ENCODE results near the gene MAST2.
A peak's percentile ranks its signal among the peaks of the same experiment; 100 is the strongest.

MAST2 gene

GRCh38 chr1:46013581-46013980 is 210.2 kb downstream of the MAST2 start:
- DNase-seq (ENCODE audit: low read depth in 2 of 3, low spot score in 1 of 3) = no peak

GRCh38 chr1:46017876-46018503 is 214.6 kb downstream of the MAST2 start:
- DNase-seq (ENCODE audit: low read depth in 2 of 3, low spot score in 1 of 3) = no peak

DNA sequence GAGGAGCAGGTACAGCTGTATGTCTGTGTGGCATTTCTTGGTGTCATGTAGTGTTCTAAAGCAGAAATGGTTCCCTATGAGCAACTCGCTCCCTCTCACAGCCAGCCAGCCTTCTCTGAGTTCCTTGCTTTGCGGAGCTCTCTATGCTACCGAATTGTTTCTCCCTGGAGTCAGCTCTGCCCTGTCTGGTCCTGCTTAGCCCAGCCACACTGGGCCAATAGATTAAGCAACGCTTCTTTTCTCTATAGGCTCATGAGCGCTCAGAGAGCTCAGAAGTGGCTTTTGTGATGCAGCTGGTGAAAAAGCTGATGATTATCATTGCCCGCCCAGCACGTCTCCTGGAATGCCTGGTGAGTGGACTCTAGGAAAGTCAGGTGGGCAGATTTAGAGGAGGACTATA is 215.9 kb downstream of the MAST2 start:
- no peak for DNase-seq (ENCODE audit: low read depth in 2 of 3, low spot score in 1 of 3)

DNA sequence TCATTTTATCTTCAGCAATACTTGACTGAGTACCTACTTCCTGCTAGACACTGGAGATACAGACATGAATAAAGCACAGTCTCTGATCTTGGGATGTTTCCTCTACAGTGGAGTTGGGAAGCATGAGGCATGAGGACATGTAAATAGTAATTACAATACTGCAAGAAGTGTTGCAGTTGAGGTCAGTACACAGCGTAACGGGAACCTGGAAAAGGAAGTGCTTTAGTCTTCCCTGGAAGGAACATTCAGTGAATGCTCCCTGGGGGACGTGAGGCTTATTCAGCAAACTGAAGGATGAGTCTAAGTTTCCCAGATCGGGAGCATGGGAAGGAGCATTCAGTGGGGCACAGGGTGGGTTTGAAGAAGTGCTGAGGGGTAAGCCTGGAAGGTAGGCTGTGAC is 216.6 kb downstream of the MAST2 start:
- no peak for DNase-seq (ENCODE audit: low read depth in 2 of 3, low spot score in 1 of 3)

GRCh38 chr1:46021046-46021996 is 217.9 kb downstream of the MAST2 start:
- DNase-seq (ENCODE audit: low read depth in 2 of 3, low spot score in 1 of 3) = no peak

- DNase-seq (ENCODE audit: low read depth in 2 of 3, low spot score in 1 of 3) = no peak
These were observed 223.1 kb downstream of the MAST2 start for GRCh38 chr1:46026531-46026930.

GRCh38 chr1:46027788-46028573 is 224.6 kb downstream of the MAST2 start:
- DNase-seq (ENCODE audit: low read depth in 2 of 3, low spot score in 1 of 3) = no peak

- DNase-seq (ENCODE audit: low read depth in 2 of 3, low spot score in 1 of 3) = no peak
These were observed 226.9 kb downstream of the MAST2 start for GRCh38 chr1:46030074-46030870.

GRCh38 chr1:46030876-46031660 is 227.7 kb downstream of the MAST2 start:
- no peak for DNase-seq (ENCODE audit: low read depth in 2 of 3, low spot score in 1 of 3)

DNA sequence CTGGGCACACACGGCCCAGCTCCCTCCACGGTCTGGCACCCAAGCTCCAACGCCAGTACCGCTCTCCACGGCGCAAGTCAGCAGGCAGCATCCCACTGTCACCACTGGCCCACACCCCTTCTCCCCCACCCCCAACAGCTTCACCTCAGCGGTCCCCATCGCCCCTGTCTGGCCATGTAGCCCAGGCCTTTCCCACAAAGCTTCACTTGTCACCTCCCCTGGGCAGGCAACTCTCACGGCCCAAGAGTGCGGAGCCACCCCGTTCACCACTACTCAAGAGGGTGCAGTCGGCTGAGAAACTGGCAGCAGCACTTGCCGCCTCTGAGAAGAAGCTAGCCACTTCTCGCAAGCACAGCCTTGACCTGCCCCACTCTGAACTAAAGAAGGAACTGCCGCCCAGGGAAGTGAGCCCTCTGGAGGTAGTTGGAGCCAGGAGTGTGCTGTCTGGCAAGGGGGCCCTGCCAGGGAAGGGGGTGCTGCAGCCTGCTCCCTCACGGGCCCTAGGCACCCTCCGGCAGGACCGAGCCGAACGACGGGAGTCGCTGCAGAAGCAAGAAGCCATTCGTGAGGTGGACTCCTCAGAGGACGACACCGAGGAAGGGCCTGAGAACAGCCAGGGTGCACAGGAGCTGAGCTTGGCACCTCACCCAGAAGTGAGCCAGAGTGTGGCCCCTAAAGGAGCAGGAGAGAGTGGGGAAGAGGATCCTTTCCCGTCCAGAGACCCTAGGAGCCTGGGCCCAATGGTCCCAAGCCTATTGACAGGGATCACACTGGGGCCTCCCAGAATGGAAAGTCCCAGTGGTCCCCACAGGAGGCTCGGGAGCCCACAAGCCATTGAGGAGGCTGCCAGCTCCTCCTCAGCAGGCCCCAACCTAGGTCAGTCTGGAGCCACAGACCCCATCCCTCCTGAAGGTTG is 231.4 kb downstream of the MAST2 start:
- DNase-seq (ENCODE audit: low read depth in 2 of 3, low spot score in 1 of 3) = no peak

DNA sequence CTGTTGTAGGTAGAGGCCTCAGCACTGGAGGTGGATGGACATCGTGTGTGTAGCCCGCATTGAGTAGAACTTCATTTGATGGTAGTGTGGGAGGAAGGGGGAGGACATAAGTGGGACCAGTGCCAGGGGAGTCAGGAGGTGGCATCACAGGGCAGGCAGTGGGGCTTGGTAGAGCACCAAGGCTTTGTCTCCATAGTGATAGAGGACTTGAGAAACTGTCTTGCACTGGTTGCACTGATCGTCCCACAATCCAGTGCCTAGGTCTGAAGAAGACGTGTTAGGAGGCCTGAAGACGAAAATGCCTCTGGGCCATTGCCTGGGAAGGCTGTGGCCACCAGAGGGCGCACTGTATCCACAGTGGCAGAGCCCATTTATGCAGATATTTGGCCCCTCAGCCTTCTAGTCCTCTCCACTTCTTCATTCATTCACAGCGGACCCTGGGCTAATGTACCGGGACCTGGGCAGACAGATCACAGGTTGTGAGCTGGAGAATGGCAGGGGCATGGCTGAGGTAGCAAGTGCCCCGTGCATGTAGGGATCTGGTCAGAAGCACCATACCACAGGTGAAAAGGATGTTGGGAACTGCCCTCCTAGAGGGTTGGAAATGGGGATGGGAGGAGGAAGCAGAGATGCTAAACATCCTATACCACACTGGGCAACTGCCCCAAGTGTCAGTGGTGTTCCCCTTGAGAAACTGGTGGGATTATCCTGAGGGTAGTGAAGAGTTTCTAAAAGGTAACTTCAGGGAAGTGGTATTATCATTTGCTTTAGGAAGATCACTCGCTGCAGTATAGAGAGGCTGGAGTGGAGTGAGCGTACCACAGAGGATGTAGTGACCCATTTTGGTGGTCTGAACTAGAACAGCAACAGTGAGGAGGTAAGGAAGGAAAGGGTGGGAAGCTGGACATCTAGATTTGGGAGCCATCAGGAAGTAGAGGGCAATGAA is 233.8 kb downstream of the MAST2 start:
- peak; percentile 66 to 83 (median 77) for DNase-seq (ENCODE audit: low read depth in 2 of 3, low spot score in 1 of 3)

DNA sequence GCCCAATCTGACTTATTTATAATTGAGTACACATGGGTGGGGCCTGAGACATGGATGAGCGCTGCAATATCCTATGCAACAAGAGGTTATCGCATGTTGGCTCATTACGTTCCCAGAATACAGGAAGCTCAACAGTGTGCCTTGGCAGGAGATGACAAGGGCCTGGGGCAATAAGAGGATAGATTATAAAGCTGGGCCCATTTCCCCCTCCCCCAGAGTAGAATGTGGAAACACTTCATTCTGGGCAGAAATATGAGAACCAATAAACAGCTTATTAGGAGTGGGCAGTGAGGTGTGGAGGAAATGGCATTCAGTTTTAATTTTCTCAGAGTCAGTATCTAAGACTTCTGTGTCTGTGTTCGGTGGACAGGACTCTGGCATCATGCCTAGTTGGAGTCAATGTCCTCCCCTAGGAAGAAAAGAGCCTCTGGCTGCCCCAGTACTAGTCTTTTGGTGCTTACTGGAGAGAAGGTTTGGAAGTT is 236.2 kb downstream of the MAST2 start:
- DNase-seq (ENCODE audit: low read depth in 2 of 3, low spot score in 1 of 3) = no peak

DNA sequence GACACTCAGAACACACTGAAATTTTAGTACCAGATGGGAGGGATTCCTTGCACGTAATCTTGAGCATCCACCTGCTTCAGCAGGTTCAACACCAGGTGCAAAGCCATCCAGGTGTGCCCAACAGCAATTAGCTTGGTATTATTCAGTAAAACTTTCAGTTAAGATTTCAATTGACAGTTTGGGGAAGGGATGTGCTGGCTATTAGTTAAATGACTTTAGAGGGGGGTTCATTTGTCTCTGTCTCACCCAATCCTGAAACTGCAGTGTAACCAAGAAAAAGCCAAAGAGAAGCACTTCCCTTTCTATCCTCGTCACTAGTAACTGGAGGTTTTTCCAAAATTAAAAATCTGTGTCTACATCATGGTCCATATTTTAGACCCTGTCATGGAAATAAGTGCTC is 238.1 kb downstream of the MAST2 start:
- DNase-seq (ENCODE audit: low read depth in 2 of 3, low spot score in 1 of 3) = no peak

DNA sequence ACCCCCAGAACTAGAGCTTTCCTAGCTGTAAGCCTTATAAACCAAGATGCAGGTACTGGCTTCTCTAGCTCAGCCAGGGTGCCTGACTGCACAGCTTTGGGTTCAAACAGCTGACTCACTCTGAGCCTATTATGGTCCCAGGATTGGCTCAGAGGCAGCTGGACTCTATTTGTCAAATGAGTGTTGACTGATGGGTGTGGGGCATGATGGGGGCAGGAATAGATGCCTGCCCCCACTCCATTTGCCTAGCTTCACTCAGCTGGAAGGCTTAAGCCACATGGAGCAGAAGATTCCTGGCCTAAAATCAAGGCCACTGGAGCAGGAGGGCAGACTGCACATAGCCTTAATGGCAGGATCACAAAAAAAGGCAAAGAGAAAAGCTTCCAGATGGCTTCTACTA is 238.6 kb downstream of the MAST2 start:
- DNase-seq (ENCODE audit: low read depth in 2 of 3, low spot score in 1 of 3) = no peak

DNA sequence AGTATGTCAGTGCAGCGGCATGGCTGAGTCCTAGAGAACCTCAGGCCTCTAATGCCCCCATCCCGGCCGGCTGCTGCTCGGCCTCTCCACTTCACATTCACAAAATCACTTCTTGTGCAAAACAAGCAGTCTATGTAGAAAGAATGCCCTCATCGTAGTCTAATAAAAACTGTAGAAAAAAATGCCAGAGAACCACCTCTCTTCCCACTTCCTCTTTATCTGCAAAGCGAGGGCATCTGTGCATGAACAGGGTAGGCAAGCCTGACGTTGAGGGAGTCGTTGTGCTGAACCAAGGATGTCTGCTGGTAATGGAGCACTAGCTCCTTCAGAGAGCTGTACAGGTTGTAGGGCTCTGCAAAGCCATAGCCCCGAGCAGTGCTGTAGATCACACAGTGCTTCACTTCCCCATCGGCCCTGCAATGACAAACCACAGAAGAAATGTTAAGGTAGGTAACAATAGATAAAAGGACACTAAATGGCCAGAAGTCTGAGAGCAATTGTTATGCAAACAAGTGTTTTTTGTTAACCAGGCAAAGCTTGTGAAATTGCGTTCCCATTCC is 240.1 kb downstream of the MAST2 start:
- no peak for DNase-seq (ENCODE audit: low read depth in 2 of 3, low spot score in 1 of 3)

DNA sequence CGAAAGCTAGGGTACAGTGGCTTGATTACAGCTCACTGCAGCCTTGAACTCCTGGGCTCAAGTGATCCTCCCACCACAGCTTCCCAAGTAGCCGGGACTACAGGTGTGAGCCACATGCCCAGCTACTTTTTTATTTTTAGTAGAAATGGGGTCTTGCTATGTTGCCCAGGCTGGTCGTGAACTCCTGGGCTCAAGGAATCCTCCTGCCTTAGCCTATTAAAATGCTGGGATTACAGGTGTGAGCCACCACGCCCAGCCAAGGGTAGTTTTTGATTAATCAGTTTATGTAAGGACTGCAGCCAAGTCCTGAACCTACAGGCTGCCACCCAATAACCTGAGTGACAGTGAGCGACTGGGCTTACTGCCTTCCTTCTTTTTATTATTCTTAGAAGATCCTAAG is 240.7 kb downstream of the MAST2 start:
- no peak for DNase-seq (ENCODE audit: low read depth in 2 of 3, low spot score in 1 of 3)

- DNase-seq (ENCODE audit: low read depth in 2 of 3, low spot score in 1 of 3) = no peak
These were observed 250.3 kb downstream of the MAST2 start for GRCh38 chr1:46053734-46054133.

Measured in stimulated activated CD4-positive, alpha-beta T cell treated with anti-CD3 and anti-CD28 coated beads, Interleukin-12 subunit alpha, Interleukin-12 subunit beta, amount 100 ng/mL, for 48 hours (primary cell).